Non-pigmented ciliary epithelial cell (primary cell): Measurements from ENCODE around the gene CHD2.

Experiments
- DNase-seq: peaks from one replicate; pipeline ENCODE4 v3.0.0-alpha.2; 2010; ENCODE audit warnings: low read depth

Gene CHD2

GRCh38 chr15:92932946-92933649 is 33.0 kb downstream of the CHD2 start:
- no peak for DNase-seq

- DNase-seq: no peak
Measured at GRCh38 chr15:92933831-92934230, 33.7 kb downstream of the CHD2 start.

GRCh38 chr15:92934716-92935115 is 34.6 kb downstream of the CHD2 start:
- DNase-seq: no peak

- DNase-seq: no peak
Measured at GRCh38 chr15:92936138-92936537, 36.0 kb downstream of the CHD2 start.

GRCh38 chr15:92936693-92937092 is 36.6 kb downstream of the CHD2 start:
- no peak for DNase-seq

GRCh38 chr15:92937901-92938300 is 37.8 kb downstream of the CHD2 start:
- DNase-seq: no peak

- no peak for DNase-seq
Measured at GRCh38 chr15:92938387-92938786, 38.3 kb downstream of the CHD2 start.

- DNase-seq: no peak
Measured at GRCh38 chr15:92941668-92942067, 41.5 kb downstream of the CHD2 start.

- DNase-seq: no peak
Measured at GRCh38 chr15:92942706-92943105, 42.6 kb downstream of the CHD2 start.

GRCh38 chr15:92943581-92943980 is 43.5 kb downstream of the CHD2 start:
- DNase-seq: no peak

GRCh38 chr15:92944946-92945521 is 44.9 kb downstream of the CHD2 start:
- no peak for DNase-seq

GRCh38 chr15:92947071-92947730 is 47.1 kb downstream of the CHD2 start:
- no peak for DNase-seq

GRCh38 chr15:92949604-92950249 is 49.6 kb downstream of the CHD2 start:
- DNase-seq: no peak

- DNase-seq: no peak
Measured at GRCh38 chr15:92951800-92952457, 51.8 kb downstream of the CHD2 start.

GRCh38 chr15:92952458-92952850 is 52.3 kb downstream of the CHD2 start:
- no peak for DNase-seq

- DNase-seq: no peak
Measured at GRCh38 chr15:92953566-92953965, 53.4 kb downstream of the CHD2 start.

- DNase-seq: no peak
Measured at GRCh38 chr15:92954002-92954401, 53.9 kb downstream of the CHD2 start.

GRCh38 chr15:92954578-92954977 is 54.5 kb downstream of the CHD2 start:
- DNase-seq: no peak

GRCh38 chr15:92955706-92956105 is 55.6 kb downstream of the CHD2 start:
- DNase-seq: no peak

- DNase-seq: peak; percentile 54
Measured at GRCh38 chr15:92958105-92958504, 58.0 kb downstream of the CHD2 start.

GRCh38 chr15:92959219-92959618 is 59.1 kb downstream of the CHD2 start:
- DNase-seq: no peak

- DNase-seq: no peak
Measured at GRCh38 chr15:92960996-92961681, 61.0 kb downstream of the CHD2 start.
